WTC11 (cell line): Measurements from ENCODE around the gene CAPN13.

Experiments used
- ATF1 ChIP-seq: sonication (generic); formaldehyde crosslinking; IDR thresholded peaks from 2 replicates; pipeline ENCODE4 v1.8.1; 2023; ENCODE audit warnings: mild to moderate bottlenecking, moderate library complexity, missing genetic modification reagents
- CREB1 ChIP-seq: sonication (generic); formaldehyde crosslinking; IDR thresholded peaks from 2 replicates; pipeline ENCODE4 v1.8.0; 2023; ENCODE audit warnings: mild to moderate bottlenecking, missing genetic modification reagents
- GABPB1 ChIP-seq: sonication (generic); formaldehyde crosslinking; IDR thresholded peaks from 2 replicates; pipeline ENCODE4 v1.8.1; 2023; ENCODE audit warnings: mild to moderate bottlenecking, missing genetic modification reagents
- NFE2L1 ChIP-seq: sonication (generic); formaldehyde crosslinking; IDR thresholded peaks from 2 replicates; pipeline ENCODE4 v1.8.1; 2023; ENCODE audit warnings: missing genetic modification reagents
- NFYB ChIP-seq: sonication (generic); formaldehyde crosslinking; conservative IDR thresholded peaks from 2 replicates; pipeline ENCODE4 v1.8.0; 2022; ENCODE audit warnings: low read depth, missing genetic modification reagents
- TCF7 ChIP-seq: sonication (generic); formaldehyde crosslinking; IDR thresholded peaks from 2 replicates; pipeline ENCODE4 v1.8.0; 2022; ENCODE audit warnings: mild to moderate bottlenecking, low read depth, missing genetic modification reagents, moderate library complexity
- TF ChIP-seq, protein P1 (sequence below): fragments of 200-600 bp; IDR thresholded peaks from 2 replicates; pipeline ENCODE4 v1.8.0; 2022; ENCODE audit warnings: antibody characterized with exemption

DNA sequence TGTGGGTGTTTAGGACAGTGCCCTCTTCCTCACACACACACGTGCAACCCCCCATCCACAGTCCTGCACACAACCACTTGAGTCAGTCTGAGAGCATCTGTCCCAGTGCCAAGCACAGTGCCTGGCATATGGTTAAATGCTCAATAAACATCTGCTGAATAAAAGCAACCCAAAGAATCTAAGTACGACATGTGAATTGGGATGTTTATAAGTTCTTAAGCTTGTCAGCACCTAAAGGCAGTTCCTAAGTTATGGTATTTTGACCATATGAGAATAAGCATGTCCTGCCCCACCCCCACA, 37.8 kb downstream of the CAPN13 start:
- TF ChIP-seq TCF7 (CRISPR knock-in tag) = no peak
- no peak for TF ChIP-seq CREB1 (CRISPR knock-in tag)
- TF ChIP-seq GABPB1 = no peak
- no peak for TF ChIP-seq ATF1 (CRISPR knock-in tag)
- TF ChIP-seq, protein P1, sequence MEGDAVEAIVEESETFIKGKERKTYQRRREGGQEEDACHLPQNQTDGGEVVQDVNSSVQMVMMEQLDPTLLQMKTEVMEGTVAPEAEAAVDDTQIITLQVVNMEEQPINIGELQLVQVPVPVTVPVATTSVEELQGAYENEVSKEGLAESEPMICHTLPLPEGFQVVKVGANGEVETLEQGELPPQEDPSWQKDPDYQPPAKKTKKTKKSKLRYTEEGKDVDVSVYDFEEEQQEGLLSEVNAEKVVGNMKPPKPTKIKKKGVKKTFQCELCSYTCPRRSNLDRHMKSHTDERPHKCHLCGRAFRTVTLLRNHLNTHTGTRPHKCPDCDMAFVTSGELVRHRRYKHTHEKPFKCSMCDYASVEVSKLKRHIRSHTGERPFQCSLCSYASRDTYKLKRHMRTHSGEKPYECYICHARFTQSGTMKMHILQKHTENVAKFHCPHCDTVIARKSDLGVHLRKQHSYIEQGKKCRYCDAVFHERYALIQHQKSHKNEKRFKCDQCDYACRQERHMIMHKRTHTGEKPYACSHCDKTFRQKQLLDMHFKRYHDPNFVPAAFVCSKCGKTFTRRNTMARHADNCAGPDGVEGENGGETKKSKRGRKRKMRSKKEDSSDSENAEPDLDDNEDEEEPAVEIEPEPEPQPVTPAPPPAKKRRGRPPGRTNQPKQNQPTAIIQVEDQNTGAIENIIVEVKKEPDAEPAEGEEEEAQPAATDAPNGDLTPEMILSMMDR = no peak
- TF ChIP-seq NFE2L1 (CRISPR knock-in tag) = no peak
- no peak for TF ChIP-seq NFYB (CRISPR knock-in tag)
